Suppressor macrophage treated with lipopolysaccharide for 1 hour (primary cell): ENCODE data around the gene PTGES3L.
A peak's percentile ranks its signal among the peaks of the same experiment; 100 is the strongest.
"Not testable (repeated sequence)": the region's sequence is repeated elsewhere in the genome, so short reads cannot be mapped to it uniquely, and the experiment has no call there.

ENCODE experiments used
- DNase-seq, 3 donors: peaks; one replicate each; pipeline ENCODE4 v3.0.0-alpha.2; 2020 to 2022

PTGES3L gene

DNA sequence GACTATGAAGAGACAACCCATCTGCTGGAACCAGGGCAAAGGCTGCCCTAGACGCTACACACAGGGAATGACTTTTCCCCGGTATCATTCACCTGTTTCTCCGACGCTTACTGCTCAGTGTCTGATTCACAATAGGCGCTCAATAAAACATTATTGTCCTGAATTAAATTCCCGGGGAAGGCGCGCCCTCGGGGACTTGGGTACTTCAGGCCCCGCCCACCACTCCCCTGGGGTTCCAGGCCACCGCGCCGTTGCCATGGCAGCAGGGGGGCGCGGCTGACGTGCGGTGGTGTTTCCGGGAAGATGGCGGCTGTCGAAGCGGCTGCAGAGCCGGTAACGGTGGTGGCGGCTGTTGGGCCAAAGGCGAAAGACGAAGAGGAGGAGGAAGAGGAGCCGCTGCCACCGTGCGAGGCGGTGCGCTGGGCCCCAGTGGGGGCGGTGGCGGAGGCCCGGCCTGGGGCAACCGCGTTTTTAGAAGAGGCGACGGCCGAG is 440 bp upstream of the PTGES3L start, which contains the start of gene RUNDC1:
Gene RUNDC1, plus strand, starts transcription at position 292 of the 492 bp plus-strand sequence. Its CDS starts 12 bp downstream, at position 304.
- peak; percentile 90 to 97 (median 95) for DNase-seq

DNA sequence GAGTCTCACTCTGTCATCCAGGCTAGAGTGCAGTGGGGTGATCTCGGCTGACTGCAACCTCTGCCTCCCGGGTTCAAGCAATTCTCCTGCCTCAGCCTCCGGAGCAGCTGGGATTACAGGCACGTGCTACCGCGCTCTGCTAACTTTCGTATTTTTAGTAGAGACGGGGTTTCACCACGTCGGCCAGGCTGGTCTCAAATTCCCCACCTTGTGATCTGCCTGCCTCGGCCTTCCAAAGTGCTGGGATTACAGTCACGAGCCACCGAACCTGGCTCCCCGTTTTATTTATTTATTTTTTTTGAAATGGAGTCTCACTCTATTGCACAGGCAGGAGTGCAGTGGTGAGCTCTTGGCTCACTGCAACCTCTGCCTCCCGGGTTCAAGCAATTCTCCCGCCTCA is 4.2 kb downstream of the PTGES3L start:
- not testable (repeated sequence) for DNase-seq

DNA sequence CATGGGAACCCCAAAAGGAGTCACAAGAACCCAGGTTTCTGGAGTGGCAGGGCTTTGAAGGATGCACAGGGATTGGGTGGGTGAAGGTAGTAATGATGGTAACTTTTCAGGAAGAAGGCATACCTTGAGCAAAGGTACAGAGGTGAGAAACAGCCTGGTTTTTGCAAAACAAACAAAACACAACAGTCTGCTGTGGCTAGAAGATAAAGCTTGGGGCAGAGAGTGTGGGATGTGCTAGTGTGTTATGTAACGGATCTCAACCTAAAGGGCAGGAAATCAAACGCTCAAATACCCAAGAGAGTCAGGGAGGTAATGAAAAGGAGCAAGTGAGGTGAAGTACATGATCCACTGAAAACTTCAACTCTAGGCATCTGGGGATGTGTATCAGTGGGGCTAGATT is 4.6 kb downstream of the PTGES3L start:
- DNase-seq = no peak

DNA sequence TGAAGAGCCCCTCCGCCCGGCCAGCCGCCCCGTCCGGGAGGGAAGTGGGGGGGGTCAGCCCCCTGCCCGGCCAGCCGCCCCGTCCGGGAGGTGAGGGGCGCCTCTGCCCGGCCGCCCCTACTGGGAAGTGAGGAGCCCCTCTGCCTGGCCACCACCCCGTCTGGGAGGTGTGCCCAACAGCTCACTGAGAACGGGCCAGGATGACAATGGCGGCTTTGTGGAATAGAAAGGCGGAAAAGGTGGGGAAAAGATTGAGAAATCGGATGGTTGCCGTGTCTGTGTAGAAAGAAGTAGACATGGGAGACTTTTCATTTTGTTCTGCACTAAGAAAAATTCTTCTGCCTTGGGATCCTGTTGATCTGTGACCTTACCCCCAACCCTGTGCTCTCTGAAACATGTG is 6.6 kb downstream of the PTGES3L start:
- not testable (repeated sequence) for DNase-seq

DNA sequence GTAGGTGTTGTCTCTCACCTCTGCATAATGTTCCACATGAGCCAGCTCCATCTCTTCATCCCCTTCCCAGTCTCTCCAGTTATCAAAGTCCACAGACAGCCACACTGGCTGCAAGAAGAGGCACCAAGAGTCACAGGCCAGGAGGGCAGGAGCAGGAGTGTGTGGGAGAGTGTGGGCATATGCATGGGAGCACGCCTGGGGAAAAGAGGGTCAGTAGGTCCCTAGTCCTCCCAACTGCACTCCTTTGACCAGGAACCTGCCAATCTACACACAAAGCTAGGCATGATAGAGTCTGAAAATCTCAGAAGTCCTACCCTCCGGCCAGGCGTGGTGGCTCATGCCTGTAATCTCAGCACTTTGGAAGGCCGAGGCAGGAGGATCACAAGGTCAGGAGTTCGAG is 8.3 kb downstream of the PTGES3L start:
- no peak for DNase-seq

DNA sequence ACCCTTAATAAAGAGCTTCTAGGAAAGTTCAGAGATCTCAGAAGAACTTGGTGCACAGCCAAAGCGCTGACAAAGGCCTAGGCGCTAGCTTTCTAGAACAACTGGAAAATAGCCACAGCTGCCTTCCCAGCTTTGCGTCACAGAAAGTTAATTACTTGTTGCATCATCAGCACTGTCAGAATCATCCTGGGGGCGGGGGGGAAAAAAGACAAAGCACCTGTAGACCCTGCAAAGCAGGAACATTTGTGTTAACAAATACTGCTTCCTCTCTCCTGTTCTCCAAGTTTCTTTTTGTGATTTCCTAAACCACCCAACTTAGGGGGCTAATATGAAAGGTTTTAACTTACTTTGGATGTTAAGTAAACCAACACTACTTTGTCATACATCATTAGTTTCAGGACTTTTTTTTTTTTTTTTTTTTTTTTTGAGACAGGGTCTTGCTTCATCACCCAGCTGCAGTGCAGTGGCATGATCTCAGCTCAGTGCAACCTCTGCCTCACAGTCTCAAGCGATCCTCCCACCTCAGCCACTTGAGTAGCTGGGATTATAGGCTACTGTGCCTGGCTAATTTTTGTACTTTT is 10.8 kb downstream of the PTGES3L start:
- DNase-seq = peak; percentile 25 to 60 (median 42)

DNA sequence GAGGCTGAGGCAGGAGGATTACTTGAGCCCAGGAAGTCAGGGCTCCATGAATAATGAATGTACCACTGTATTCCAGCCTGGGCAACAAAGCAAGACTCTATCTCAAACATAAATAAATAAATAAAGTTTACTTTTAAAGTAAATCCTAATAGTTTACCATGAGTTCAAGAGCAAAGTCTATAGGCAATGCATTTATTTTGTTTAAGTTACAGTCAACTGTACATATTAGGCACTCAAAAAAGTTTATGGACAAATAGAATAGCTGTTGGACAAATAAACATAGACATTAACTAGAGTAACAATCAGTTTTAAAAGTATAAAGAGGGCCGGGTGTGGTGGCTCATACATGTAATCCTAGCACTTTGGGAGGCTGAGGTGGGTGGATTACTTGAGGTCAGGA is 12.0 kb downstream of the PTGES3L start:
- DNase-seq = no peak

DNA sequence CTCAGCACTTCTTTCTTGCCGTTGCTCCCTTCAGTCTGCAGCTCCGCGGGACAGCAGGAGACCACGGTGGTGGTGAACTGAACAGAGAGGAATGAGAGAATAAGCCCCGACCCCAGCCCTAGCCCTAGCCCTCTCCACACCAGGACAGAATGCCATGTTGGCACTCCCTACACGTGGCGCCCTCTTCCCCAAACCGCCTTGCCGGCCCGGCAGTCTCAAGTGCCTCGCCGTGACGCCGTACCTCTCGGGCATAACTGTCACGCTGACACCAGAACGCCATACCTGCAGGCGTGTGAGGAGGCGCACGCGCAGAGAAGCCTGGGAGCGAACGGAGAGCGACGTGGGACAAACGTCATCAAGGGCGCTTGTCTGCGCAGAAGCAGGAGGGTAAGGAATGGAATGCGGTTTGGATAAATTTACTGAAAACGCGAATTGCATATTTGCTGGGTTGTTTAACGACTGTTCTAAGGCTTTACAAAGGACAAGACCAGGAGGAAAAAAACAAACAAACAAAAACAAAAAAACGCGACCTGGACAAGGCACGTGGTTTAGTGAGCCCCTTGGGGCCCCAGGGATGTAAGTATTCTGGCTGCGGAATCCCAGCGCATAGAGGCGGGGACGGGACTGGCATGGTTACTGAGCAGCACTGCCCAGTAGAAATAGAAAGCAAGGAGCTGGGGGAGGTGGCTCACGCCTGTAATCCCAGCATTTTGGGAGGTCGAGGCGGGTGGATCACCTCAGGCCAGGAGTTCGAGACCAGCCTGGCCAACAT is 15.5 kb downstream of the PTGES3L start, which contains the start of gene AARSD1:
Gene AARSD1, minus strand, starts transcription at position 294 of the 772 bp plus-strand sequence. Its CDS starts 14 bp downstream, at position 280.
- DNase-seq = peak; percentile 93 to 95 (median 94)

DNA sequence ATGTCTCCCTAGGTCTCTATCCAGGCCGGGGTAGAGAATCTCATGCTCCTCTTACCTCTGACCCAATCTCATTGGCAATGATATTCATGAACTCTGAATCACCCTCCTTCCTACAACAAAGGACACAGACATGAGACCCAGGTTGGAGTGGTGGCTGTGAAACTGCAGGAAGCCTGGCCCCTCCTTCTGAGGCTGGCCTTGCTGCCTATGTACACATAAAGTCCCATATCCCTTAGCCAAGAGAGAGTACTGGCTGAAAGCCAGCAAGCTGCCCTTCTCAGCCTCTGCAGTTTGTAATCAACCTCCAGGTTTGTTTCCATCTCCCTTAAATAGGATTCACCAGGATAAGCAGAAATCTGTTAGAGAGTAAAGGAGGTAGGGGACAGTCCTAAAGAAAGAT is 26.2 kb downstream of the PTGES3L start:
- no peak for DNase-seq

DNA sequence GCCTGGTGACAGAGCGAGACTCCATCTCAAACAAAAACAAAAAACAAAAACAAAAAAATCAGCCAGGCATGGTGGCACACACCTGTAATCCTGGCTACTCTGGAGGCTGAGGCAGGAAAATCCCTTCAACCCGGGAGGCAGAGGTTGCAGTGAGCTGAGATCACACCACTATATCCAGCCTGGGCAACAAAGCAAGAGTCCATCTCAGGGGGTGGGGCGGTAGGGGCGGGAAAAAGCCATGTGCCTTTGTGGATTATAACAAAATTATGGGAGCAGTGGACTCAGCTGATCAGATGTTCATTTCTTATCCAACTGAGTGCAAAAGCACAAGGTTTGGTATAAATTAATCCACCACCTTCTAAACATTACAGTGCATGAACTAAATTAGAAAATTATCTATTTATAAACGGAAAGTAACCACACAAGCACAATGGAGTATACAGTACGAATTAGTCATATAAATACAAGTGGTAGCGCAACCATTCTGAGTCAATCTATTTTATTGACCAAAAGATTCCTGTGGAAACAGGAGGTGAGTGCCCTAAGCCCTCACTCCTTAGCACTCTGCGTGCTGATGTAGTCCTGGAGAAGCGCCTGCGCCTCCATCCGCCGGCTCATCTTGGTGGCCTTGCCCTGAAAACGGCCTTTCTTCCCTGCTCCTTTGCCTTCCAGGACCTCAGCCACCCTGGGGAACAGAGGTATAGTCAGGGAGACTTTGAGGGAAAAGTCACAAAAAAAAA is 29.7 kb downstream of the PTGES3L start:
- DNase-seq = no peak

DNA sequence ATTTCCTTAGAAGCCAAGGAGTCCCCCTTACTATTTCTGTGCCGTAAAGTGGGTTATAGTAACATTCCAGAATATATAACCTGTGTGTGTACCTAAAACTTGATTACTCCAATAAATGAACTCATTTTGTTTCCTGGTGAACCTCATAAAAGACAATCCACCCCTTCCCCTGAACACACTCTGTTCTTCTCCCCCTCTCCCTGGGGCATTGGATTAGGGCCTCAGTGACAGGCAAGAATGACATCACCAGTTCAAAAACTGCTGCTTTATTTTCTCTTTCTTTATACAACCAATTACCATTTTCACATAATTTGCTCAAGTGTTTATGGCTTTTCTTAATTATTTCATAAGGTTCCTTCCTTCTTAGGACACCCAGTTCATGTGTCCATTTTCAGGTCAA is 33.1 kb downstream of the PTGES3L start:
- DNase-seq = no peak

DNA sequence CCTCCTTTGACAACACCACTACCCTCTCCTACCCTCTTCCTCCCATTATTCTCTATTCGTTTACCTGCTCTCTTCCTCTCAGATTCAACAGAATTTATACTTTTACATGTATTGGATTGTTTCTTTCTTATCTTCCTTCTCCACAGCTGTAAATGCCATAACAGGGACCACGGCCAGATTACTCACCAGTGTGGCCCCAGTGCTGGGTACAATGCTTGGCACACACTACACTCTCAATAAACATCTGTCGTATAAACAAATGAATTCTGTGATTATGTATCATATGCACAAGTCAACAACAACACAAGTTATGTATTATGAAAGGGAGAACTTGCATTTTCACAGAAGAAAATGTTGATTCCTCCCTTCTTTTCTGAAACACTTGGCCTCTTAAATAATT is 35.7 kb downstream of the PTGES3L start:
- no peak for DNase-seq

DNA sequence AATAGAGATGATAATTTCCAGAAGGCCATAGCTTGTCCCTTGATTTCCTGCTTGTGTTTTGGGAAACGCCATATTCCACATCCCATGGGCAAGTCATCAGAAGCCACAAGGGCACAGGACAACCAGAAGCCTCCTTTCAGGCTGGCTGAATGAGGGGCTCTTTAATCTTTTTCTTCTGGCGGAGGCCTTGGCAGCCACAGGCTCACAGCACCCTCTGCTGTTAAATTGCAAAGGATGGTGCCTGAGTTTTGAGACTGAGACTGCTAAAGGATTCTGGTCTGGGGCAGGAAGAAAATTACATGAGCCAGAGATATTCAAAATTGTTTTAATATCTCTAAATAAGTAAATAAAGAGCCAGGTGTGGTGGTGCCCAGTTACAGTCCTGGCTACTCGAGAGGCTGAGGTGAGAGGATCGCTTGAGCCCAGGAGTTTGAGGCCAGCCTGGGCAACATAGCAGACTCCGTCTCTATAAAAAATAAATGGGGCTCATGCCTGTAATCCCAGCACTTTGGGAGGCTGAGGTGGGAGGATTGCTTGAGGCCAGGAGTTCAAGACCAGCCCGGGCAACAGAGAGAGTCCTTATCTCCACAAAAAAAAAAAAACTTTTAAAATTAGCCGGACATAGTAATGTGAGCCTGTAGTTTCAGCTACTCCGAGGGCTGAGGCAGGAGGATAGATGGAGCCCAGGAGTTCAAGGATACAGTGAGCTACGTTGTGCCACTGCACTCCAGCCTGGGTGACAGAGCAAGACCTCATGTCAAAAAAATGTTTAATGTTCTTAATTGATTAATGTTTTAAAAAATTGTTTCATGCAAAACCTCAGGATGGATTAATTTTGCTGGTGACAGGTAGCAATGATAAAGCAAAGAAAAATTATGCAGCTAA is 41.9 kb downstream of the PTGES3L start:
- peak; percentile 57 to 63 (median 63) for DNase-seq

DNA sequence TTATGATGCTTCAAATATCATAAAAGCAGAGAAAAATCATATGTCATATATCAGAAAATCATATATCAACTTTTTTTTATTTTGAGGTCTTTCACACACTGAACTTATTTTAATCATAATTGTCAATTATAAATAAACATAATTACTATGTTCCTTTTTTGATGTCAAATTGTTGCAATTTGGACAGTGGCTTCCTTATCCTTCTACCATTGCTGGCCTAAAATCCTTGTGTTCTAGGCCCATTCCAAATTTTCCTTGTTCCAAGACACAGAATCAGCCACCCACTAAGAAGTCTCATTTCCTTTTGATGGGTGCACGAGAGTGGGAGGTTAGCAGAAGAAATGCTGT is 50.4 kb downstream of the PTGES3L start:
- no peak for DNase-seq

DNA sequence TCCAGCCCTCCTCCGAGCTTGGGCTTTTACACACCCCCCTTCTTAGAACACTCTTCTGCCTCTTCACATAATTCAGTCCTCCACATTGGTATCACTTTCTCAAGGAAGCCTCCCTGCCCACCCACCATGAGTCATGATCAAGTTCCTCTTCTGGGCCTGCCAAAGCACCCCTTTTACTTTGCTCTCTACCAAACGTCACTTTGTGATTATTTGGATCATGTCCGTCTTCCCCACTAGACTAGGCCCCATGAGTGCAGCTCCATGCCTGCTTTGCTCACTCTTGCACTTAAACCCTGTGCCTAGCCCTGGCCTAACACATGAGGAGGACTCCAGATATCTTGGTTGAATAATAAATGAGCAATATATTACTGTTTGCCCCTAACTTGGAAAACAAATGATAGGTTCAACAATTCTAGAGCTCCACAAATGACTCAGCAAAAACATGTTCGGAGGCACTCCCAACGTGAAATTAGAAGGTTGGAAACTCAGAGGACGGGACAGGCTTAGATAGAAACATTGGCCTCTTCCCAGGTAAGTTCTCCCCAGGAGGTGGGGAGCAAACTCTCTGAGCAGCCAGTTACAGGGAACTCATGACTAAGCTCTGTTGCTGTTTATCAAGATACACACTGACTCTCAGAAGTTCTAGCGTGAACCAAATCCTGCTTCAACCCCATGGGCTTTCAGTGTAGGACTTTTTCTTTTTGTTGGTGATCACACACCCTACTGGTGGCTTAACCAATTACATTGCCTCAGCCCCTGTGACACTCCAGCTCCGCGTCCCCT is 51.0 kb downstream of the PTGES3L start:
- peak; percentile 94 to 97 (median 94) for DNase-seq

DNA sequence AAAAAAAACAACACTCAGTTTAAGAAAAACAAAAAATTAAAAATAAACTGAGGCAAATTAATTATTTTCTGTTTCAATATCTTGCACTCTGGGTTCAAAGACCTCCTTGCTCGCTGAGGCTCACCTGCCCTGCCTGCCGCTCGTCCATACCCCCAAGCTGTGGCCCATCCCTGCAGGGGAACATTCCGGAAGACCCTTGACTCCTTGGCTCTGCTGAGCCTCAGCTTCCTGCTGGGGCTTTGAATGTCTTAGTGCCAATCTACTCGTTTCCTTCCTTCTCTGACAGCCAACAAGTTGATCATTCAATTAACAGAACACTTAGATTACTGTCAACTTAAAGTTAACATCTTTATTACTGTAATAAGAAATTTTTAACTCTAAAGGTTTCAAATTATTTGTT is 55.0 kb downstream of the PTGES3L start:
- DNase-seq = no peak

DNA sequence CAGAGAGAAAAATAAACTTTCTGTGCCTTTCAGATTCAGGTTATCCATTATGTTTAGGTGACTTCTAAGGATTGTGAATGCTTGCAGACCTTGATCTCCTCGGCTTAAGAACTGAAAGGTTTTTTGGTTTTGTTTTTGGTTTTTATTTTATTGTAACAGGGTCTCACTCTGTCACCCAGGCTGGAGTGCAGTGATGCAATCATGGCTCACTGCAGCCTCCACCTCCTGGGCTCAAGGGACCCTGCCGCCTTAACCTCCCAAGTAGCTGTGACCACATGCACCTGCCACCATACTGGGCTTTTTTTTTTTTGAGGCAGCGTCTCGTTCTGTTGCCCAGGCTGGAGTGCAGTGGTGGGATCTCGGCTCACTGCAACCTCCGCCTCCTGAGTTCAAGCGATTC is 56.4 kb downstream of the PTGES3L start:
- not testable (repeated sequence) for DNase-seq

DNA sequence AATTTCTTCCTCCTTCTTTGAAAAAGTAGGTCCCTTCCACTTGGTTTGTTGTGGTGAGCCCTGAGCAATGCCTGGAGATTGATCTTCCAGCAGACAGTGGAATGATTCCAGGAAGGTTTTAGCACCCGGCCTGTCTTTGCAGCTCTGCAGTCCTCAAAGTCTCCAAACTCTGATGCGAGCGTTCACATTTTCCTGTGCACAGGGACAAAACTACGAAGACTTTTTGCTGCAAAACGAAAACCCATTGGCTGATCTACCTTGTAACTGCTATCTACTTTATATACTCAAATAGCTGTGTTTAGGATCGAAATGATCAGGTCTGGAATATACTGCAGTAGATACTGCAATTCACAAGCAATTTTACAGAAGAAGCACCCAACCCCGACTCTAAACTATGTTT is 57.6 kb downstream of the PTGES3L start:
- DNase-seq = no peak

DNA sequence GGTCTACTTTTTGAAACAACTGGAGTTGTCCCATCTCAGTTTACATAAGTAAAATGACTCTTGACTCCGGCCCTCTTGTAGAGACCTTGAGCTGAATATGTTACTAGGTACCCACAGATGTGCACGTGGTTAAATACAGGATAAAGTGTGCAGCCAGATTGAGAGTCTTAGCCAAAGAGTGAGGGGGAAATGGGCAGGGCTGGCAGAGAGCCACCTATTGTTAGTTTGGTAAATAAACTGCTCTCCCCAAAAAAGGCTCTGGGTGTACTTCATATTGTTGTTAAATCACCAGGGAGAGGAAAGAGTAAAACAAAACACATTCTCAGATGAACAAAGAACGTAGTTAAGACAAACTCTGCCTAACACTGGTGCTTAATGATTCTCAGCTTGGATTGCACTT is 59.0 kb downstream of the PTGES3L start:
- DNase-seq = no peak

DNA sequence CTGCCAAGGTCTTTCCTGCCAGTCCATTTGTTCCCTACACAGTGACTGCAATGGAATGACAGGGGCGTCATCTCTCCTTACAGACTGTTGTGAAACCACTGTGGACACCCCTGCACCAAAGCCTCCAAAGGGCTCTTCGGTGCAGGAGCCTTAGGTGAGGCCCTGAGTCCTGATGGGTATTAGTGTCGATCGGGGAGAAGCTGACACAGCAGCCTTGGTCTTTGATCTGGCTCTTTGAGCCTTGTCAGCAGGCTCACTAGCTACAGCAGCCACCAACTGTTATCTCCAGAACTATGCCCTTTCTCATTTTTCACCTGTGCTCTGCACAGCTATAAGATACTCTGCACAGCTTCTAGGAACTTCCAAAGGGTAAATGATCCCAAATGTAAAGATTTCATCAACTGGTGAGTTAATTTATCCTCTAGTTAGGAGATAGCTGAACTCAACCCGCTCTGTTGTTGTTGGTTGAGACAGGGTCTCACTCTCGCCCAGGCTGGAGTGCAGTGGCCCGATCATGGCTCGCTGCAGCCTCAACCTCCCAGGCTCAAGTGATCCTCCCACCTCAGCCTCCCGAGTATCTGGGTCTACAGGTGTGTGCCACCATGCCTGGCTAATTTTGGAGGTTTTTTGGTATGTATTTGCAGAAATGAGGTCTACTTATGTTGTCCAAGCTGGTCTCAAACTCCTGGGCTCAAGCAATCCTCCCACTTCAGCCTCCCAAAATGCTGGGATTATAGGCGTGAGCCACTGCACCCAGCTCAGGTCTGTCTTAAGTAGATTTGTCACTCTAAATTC is 59.6 kb downstream of the PTGES3L start:
- DNase-seq = no peak
